HCT116 (cell line): ENCODE results near the gene PHOSPHO2. TPM values are rescaled to one million over a fixed set of nuclear protein-coding genes. Genes with fewer than 3 reads are reported as not detected.

ENCODE experiments used
- ATAC-seq: fragments of 200-7000 bp; cut with Tn5 transposase; 2 replicates; pipeline ENCODE4 v1.9.1; 2020; ENCODE audit warnings: mild to moderate bottlenecking, moderate library complexity
- BruUV-seq: library from RNA; stranded (reverse); fragments of 400-500 nt; replicated peaks from 2 replicates; lab custom pipeline; 2021; lab: Mats Ljungman, UMichigan
- CTCF ChIA-PET: fragments of 300-600 bp; sonication (Branson Sonifier 250); formaldehyde crosslinking; loops from one replicate; lab custom pipeline; 2021; ENCODE audit warnings: antibody characterized with exemption; lab: Charles Lee
- POLR2A ChIA-PET: fragments of 300-600, 350-600 bp; sonication (Branson Sonifier 250); formaldehyde crosslinking; loops from one replicate; lab custom pipeline; 2021; ENCODE audit warnings: antibody characterized with exemption; lab: Charles Lee
- RAD21 ChIA-PET, 2 experiments: fragments of 300-600 bp; sonication (Branson Sonifier 250); formaldehyde crosslinking; loops; one replicate each; lab custom pipeline; 2023; ENCODE audit warnings: low total read pairs in 2 of 2; ENCODE audit not compliant: uncharacterized antibody in 2 of 2, unreplicated experiment in 2 of 2, low non-redundant PET in 1 of 2; lab: Charles Lee
- DNase-seq: peaks from one replicate; pipeline ENCODE4 v3.0.0-alpha.2; 2010; ENCODE audit warnings: low read depth, low spot score
- H2AFZ ChIP-seq: fragments of 200-600 bp; shearing (Covaris generic), sonication (generic); 2 replicates; pipeline ENCODE4 v1.6.1; 2017; ENCODE audit warnings: low read depth, mixed run types, mixed read lengths, antibody characterized with exemption, low read length; ENCODE audit not compliant: poor library complexity, severe bottlenecking
- H3K27ac ChIP-seq: 2 replicates; pipeline ENCODE4 v1.5.1; 2012; ENCODE audit warnings: low read depth, low read length
- H3K27me3 ChIP-seq: fragments of 200-600 bp; sonication (generic); 2 replicates; pipeline ENCODE4 v1.6.1; 2016; ENCODE audit warnings: mixed run types, low read length, mixed read lengths; ENCODE audit not compliant: insufficient read depth
- H3K36me3 ChIP-seq, 2 experiments: fragments of 200-500 bp in 1 of 2; fragments of 200-600 bp in 1 of 2; sonication (Bioruptor generic) in 1 of 2; sonication (generic) in 1 of 2; 2 replicates each; pipeline versions ENCODE4 v1.5.1 to v1.6.1; 2014 to 2016; ENCODE audit warnings: low read length in 2 of 2, inconsistent platforms in 1 of 2, mixed read lengths in 1 of 2, mixed run types in 1 of 2; ENCODE audit not compliant: insufficient read depth in 2 of 2, control insufficient read depth in 1 of 2
- H3K4me1 ChIP-seq, 2 experiments: fragments of 200-600 bp in 1 of 2; sonication (generic) in 1 of 2; 2 replicates each; pipeline versions ENCODE4 v1.5.1 to v1.6.1; 2012 to 2017; ENCODE audit warnings: low read length in 2 of 2, inconsistent platforms in 1 of 2, mild to moderate bottlenecking in 1 of 2, mixed read lengths in 1 of 2, mixed run types in 1 of 2, moderate library complexity in 1 of 2; ENCODE audit not compliant: insufficient read depth in 2 of 2, control insufficient read depth in 1 of 2
- H3K4me2 ChIP-seq: fragments of 200-600 bp; sonication (generic); 2 replicates; pipeline ENCODE4 v1.6.1; 2017; ENCODE audit warnings: mixed run types, low read length, mixed read lengths
- H3K4me3 ChIP-seq, 2 experiments: fragments of 200-600 bp in 1 of 2; sonication (generic) in 1 of 2; replicated peaks in 1 of 2; 2 replicates each; pipeline ENCODE4 v1.5.1; 2011 to 2016; ENCODE audit warnings: low read length in 2 of 2, control low read depth in 1 of 2, low read depth in 1 of 2, mild to moderate bottlenecking in 1 of 2, mixed read lengths in 1 of 2, mixed run types in 1 of 2
- H3K79me2 ChIP-seq: fragments of 200-600 bp; sonication (generic); 2 replicates; pipeline ENCODE4 v1.6.1; 2017; ENCODE audit warnings: mild to moderate bottlenecking, mixed run types, low read length, moderate library complexity, mixed read lengths; ENCODE audit not compliant: insufficient read depth
- H3K9ac ChIP-seq: fragments of 200-600 bp; sonication (generic); 2 replicates; pipeline ENCODE4 v1.6.1; 2016; ENCODE audit warnings: low read length, mixed read lengths
- H3K9me2 ChIP-seq: fragments of 200-600 bp; sonication (generic), shearing (Covaris generic); 2 replicates; pipeline ENCODE4 v1.6.1; 2017; ENCODE audit warnings: mixed run types, mild to moderate bottlenecking, moderate library complexity; ENCODE audit not compliant: insufficient read depth
- H3K9me3 ChIP-seq, 2 experiments: fragments of 200-500 bp in 1 of 2; fragments of 200-600 bp in 1 of 2; sonication (Bioruptor generic) in 1 of 2; sonication (generic) in 1 of 2; 2 replicates each; pipeline ENCODE4 v1.6.1; 2014 to 2017; ENCODE audit warnings: low read length in 2 of 2, mixed read lengths in 2 of 2, inconsistent platforms in 1 of 2, low read depth in 1 of 2, mild to moderate bottlenecking in 1 of 2, mixed run types in 1 of 2, moderate library complexity in 1 of 2; ENCODE audit not compliant: control insufficient read depth in 1 of 2, insufficient read depth in 1 of 2
- H4K20me1 ChIP-seq: fragments of 200-600 bp; sonication (generic), shearing (Covaris generic); 2 replicates; pipeline ENCODE4 v1.6.1; 2017; ENCODE audit warnings: mixed run types, mild to moderate bottlenecking, moderate library complexity; ENCODE audit not compliant: insufficient read depth
- CBX3 ChIP-seq: IDR thresholded peaks from 2 replicates; pipeline ENCODE4 v1.6.1; 2012; ENCODE audit warnings: low read depth
- CEBPB ChIP-seq: IDR thresholded peaks from 2 replicates; pipeline ENCODE4 v1.6.1; 2012; ENCODE audit warnings: low read depth
- ELF1 ChIP-seq: IDR thresholded peaks from 2 replicates; pipeline ENCODE4 v1.6.1; 2012; ENCODE audit warnings: low read depth, borderline replicate concordance
- EZH2 ChIP-seq: fragments of 200-600 bp; sonication (generic); IDR thresholded peaks from 2 replicates; pipeline ENCODE4 v1.6.1; 2017; ENCODE audit warnings: antibody characterized with exemption, mixed run types
- EZH2phosphoT487 ChIP-seq: fragments of 200-600 bp; IDR thresholded peaks from 2 replicates; pipeline ENCODE4 v1.6.1; 2018; ENCODE audit warnings: antibody characterized with exemption, borderline replicate concordance
- FOSL1 ChIP-seq: IDR thresholded peaks from 2 replicates; pipeline ENCODE4 v1.6.1; 2012; ENCODE audit warnings: low read depth
- MAX ChIP-seq: IDR thresholded peaks from 2 replicates; pipeline ENCODE4 v1.6.1; 2012
- POLR2A ChIP-seq: IDR thresholded peaks from 2 replicates; pipeline ENCODE4 v1.7.0; 2011; ENCODE audit warnings: borderline replicate concordance; ENCODE audit not compliant: insufficient read depth, insufficient read length; ENCODE audit errors: extremely low read depth
- POLR2AphosphoS5 ChIP-seq: IDR thresholded peaks from 2 replicates; pipeline ENCODE4 v1.6.1; 2011; ENCODE audit warnings: mild to moderate bottlenecking, low read depth, low read length, moderate library complexity
- RAD21 ChIP-seq: IDR thresholded peaks from 2 replicates; pipeline ENCODE4 v1.6.1; 2012; ENCODE audit warnings: low read depth, mild to moderate bottlenecking
- SP1 ChIP-seq: IDR thresholded peaks from 2 replicates; pipeline ENCODE4 v1.6.1; 2012; ENCODE audit warnings: low read depth
- SRF ChIP-seq: IDR thresholded peaks from 2 replicates; pipeline ENCODE4 v1.6.1; 2012; ENCODE audit warnings: low read depth
- ZBTB33 ChIP-seq: IDR thresholded peaks from 2 replicates; pipeline ENCODE4 v1.6.1; 2011; ENCODE audit warnings: mild to moderate bottlenecking, low read length, moderate library complexity; ENCODE audit not compliant: insufficient replicate concordance; ENCODE audit errors: extremely low read depth
- ZFX ChIP-seq: fragments of 450-650 bp; IDR thresholded peaks from 2 replicates; pipeline ENCODE4 v1.6.1; 2017
- ZNF274 ChIP-seq: fragments of 200-500 bp; sonication (Bioruptor generic); IDR thresholded peaks from 2 replicates; pipeline ENCODE4 v1.6.1; 2014; ENCODE audit warnings: mild to moderate bottlenecking, low read depth, low read length, inconsistent platforms
- intact Hi-C: fragments of 100-400 bp; cut with micrococcal nuclease; formaldehyde crosslinking; loops from 2 replicates; pipeline ENCODE4 v1.10.0; 2022
- total RNA-seq: library from RNA; stranded (reverse); gene quantifications from one replicate; pipeline ENCODE4 v1.2.1, GENCODE V29; 2021; ENCODE audit not compliant: unreplicated experiment

Gene PHOSPHO2
- total RNA-seq, 1 experiment from 2014 or later: 2.8 TPM

GRCh38 chr2:169673921-169674320, 20.3 kb upstream of the PHOSPHO2 start:
- ChIA-PET RAD21 (no interaction called here), CTCF (no interaction called here)
- Histone ChIP-seq H3K27ac (no peak overlapping the region), H3K4me3 (no peak overlapping the region)
- TF ChIP-seq SP1 (no peak), MAX (no peak), EZH2phosphoT487 (no peak), POLR2A (no peak), POLR2AphosphoS5 (no peak), FOSL1 (no peak), RAD21 (no peak), ELF1 (no peak), CEBPB (no peak), ZFX (no peak), SRF (no peak), ZNF274 (no peak), EZH2 (no peak), ZBTB33 (no peak), CBX3 (no peak)
- TF ChIP-seq, all 23 proteins: peak for 0
- no peaks in the 10 kb centered on the region for H3K9me3 ChIP-seq
- H3K79me2 ChIP-seq: no peaks in the 10 kb centered on the region
- no peaks in the 10 kb centered on the region for H3K4me1 ChIP-seq
- H4K20me1 ChIP-seq: no peaks in the 10 kb centered on the region
- ATAC-seq: no peak
- no peak overlapping the region for H3K9ac ChIP-seq
- H3K36me3 ChIP-seq: no peaks in the 10 kb centered on the region
- H2AFZ ChIP-seq: no peak overlapping the region
- intact Hi-C loops: no loop called here
- no peak for DNase-seq
- H3K9me2 ChIP-seq: no peaks in the 10 kb centered on the region
- POLR2A ChIA-PET: no interaction called here
- H3K27me3 ChIP-seq: no peaks in the 10 kb centered on the region
- H3K4me2 ChIP-seq: no peak overlapping the region
- no TSS peak for BruUV-seq
